Suppressor macrophage treated with lipopolysaccharide for 4 hours (primary cell): ENCODE results near the gene ADK.
"Not testable (repeated sequence)": the region's sequence is repeated elsewhere in the genome, so short reads cannot be mapped to it uniquely, and the experiment has no call there.

ENCODE experiments used
- DNase-seq: peaks from one replicate; pipeline ENCODE4 v3.0.0-alpha.2; 2020

Gene ADK

DNA sequence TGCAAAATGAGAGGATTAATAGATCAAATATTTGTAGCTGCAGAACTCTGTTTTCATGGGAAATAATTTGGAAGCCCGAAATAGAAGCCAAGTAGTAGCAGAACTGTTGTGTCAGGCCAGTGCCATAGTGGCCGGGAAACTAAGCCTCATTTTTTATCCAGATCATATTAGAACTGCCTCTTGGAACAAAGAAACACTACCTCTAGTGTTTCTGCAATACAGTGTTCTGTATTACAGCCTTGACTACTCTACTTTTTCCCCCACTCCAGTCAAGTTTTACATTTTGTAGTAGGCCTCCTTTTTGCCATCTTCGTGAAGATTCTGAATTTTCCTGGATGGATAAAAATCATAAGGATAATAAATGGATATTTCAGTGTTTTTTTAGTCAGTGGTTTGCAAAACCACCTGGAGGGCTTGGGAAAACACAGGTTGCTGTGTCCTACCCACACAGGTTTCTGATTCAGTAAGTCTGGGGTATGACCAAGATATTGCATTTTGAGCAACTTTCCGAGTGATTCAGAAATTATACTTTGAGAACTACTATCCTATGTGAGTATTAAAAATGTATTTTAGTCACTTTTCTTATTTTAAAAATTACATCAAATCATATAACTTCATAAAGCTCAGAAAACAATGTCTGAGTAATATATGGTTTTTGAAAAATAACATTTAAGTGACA is 349.1 kb downstream of the ADK start:
- no peak for DNase-seq

DNA sequence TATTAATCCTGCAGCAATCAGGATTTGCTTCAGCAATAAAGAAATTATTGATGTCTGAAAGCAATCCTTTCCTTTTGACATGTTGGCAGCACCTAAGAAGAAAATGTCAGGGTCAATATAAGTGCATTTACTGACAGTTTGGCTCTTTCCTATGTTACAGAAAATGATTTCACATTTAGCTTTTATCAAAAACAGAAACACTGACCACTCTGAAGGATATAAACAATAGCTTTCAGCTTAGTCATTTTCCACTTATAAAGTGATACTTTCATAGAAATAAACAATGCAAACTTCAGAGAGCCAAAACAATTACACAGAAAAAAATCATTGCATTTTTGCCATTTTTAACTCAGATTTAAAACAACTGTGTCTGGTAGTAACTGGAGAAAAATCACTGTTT is 349.8 kb downstream of the ADK start:
- no peak for DNase-seq

DNA sequence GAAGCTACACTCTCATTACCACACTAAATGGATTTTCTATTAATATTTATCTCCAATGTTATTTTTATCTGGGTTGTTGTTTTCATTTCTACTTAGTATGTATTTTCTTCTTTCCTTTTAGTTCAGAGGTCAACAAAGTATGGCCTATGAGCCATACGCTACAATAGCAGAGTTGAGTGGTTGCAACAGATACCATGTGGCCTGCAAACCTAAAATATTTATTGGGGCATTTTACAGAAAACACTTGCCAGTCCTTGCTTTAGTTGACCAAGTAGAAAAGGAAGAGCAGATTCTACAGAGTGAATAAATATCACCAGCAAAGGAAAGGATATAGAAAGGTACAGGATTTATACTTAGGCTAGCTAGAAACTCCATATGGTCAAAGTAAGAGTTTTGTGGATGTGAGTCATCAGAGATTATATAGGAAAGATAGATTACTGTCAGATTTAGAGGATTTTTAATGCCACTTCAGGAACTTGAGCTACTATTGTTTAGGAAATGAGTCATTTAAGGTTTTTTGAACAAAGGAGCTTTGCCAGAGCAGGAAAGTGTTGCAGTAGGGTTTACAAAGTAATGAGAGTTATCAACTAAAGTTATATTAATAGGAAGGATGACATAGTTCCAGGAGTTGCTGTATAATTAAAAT is 352.1 kb downstream of the ADK start:
- DNase-seq = peak; percentile 31

DNA sequence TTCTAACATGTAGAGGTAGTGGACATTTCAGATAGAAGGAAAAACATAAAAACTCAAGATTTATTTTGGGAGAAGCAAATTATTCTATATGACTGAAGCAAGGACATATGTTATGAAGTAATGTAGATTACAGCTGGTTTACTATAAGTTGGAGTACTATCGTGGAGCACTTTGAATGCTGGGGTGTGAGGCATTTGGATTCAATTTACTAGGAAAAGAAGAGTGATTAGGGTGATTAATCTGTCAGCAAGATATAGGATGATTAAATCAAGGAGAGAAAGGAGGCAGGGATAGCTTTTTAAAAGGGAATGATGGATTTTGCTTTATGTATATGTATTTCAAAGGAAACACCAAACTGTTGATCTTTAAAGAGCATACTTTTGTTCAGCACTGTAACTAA is 356.9 kb downstream of the ADK start:
- DNase-seq = no peak

DNA sequence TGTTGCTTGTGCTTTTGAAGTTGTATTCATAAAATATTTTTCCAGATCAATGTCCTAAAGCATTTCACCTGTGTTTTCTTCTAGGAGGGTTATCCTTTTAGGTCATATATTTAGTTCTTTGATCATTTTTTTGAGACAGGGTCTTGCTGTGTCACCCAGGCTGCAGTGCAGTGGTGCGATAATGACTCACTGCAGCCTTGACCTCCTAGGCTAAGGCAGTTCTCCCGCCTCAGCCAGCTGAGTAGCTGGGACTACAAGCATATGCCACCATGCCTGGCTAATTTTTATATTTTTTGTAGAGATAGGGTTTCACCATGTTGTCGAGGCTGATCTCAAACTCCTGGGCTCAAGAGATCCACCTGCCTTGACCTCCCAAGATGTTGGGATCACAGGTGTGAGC is 359.6 kb downstream of the ADK start:
- DNase-seq = no peak

DNA sequence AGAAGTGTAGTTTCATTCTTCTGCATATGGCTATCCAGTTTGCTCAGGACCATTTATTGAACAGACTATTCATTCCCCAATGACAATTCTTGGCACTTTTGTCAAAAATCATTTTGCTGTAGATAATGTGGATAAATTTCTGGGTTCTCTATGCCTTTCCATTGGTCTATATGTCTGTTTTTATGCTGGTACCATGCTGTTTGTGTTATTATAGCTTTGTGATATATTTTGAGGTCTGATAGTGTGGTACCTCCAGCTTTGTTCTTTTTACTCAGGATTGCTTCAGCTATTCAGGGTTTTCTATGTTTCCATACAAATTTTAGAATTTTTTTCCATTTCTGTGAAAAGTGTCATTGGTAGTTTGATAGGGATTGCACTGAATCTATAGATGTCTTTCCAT is 360.0 kb downstream of the ADK start:
- DNase-seq = no peak

DNA sequence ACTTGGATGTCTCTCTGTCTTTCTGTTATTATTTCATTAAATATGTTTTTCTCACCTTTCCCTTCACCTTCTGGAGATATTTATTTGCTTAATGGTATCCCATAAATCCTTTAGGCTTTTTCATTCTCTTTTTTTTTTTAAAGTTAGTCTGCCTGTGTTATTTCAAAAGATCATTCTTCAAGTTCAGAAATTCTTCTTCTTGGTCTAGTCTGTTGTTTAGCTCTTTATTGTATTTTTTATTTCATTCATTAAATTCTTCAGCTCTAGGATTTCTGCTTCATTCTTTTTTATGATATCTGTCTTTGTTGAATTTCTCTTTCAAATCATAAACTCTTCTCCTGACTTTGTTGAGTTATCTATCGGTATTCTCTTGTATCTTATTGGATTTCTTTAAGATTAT is 363.3 kb downstream of the ADK start:
- no peak for DNase-seq

DNA sequence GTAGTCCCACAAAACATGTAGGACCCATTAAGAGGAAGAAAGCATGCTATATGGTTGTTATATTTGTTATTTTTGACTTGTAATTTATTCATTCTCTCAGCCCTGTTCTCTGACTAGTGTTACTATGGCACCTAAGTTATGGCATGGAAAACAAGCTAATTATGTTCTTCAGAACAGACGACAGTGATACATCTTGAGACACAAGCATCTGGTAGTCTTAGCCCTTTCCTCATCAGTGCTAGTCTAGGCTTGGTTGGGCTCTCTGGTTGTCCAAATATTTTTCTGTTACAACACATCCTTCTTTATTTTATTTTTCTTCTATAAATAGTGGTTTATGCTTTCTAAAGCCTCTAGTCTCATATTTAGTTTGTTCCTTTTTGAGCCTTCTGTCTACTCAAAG is 367.0 kb downstream of the ADK start:
- no peak for DNase-seq

DNA sequence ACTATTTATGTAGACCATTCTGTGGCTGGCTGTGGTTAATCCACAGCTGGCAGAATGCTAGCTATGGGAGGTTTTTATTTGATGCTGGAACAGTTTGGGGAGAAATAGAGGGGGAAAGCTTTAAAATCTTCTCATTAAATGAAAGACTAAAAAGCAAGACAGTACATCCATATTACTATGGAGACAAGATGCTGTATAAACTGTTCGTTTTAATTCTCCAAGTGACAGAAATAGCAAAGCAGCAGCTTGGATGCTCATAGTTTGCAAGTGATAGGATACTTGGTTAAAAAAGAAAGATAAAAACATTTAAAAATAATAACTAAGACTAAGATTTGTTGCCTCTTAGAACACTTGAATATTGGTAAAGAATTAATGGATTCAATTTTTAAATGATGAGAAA is 370.5 kb downstream of the ADK start:
- DNase-seq = no peak

DNA sequence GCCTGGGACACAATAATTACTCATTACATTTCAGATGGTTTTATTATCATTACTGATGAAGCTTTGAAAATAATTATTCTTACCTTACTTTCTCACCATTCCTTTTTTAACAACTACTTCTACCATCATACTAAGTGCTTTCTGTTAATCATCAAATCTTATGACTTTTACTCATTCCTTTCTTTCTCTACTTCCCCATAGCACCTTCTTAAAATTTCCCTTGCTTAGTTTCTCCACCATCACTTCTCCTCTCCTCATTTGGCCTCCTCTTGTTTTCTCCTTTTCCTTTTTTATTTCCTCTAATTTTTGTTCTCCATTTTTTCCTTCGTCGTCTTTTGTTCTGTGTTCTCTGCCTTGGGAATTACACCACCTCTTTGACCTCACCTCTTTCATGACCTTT is 372.2 kb downstream of the ADK start:
- DNase-seq = peak; percentile 59

DNA sequence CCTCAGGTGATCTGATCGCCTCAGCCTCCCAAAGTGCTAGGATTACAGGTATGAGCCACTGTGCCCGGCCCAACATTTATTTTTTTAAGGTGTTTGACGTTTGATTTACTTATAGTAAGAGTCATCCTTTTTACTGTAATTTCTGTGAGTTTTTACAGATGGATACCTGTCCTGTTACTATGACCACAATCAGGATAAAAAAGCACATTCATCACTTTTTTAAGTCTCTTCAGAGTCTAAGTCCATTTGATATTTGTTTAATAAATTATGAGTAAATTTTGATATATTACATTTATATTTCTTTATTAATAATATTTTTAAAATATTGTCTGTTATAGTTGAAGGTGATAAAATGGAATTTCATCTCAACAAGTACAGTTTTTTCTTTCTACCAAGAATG is 374.9 kb downstream of the ADK start:
- no peak for DNase-seq

DNA sequence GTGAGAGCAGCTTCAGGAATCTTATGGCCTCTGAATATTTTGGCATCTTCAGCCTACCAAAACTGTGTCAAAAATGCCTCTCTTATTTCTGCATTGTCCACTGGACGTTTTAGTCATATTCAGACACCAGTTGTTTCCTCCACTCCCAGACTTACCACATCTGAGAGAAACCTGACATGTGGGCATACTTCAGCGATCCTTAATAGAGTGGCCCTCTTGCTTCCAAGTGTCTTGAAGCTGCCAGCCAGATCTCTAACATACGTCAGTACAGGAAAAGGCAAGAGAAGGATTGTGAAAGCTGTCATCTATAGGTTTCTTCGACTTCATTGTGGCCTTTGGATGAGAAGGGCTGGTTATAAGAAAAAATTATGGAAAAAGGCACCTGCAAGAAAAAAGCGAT is 376.6 kb downstream of the ADK start:
- not testable (repeated sequence) for DNase-seq

DNA sequence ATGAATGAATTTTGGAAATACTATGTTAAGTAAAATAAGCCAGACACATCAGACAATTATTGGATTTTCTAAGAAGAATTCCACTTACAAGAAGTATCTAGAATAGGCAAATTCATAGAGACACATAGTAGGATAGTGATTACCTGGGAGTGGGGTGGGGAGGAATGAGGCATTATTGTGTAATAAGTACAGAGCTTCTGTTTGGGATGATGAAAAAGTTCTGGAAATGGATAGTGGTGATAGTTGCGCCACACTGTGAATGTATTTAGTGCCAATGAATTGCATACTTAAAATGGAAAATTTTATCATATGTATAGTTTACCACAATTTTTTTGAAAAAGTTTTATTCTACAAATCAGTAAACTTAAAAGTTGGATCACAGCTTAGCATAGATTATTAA is 378.2 kb downstream of the ADK start:
- peak; percentile 10 for DNase-seq

DNA sequence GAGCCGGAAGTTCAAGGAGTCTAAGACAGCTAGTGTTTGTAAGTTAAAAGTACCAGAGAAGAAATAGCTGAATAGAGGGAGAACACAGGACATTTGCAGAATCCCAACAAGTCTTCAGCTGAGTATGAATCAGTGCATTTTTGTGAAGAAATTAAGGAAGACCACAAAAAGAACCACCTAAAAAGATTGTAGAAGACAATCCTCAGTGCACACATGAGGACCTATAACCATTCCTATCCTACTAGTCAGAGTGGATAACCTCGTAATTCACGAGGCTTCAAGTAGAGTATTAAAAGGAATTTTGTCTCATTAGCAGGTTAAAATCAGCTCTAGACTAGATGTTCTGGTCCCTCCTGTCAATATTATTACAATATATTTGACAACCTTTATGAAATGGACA is 380.0 kb downstream of the ADK start:
- no peak for DNase-seq

DNA sequence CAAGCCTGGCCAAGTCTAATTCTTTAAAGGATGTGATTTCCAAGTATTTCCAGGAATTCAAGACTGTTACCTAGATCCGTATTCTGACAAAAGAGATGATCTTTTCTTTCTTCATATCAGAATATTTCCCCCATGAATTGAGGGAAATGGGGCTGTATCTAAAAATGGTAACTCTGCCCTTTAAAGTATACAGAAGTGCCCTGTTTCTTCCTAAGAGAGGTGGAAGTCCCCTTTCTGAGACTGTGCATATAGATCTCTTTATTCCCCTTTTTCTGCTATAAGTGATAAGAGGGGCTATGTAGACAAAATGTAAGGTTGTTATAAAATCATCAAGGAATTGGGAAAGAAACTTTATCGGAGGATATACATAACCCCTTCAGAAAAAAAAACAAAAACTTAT is 388.3 kb downstream of the ADK start:
- no peak for DNase-seq

DNA sequence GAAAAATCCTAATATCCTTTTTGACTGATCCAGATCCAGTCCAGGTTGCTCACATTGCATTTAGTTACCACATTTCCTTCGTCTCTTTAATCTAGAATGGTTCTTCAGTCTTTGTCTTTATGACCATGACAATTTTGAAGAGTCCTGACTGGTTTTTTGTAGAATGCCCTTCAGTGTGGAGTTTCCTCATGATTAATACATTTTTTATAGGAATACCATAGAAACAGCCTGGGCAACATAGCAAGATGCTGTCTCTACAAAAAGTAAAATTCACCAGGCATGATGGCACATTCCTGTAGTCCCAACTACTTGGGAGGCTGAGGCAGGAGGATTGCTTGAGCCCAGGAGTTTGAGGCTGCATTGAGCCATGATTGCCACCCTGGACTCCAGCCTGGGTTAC is 390.4 kb downstream of the ADK start:
- DNase-seq = no peak

DNA sequence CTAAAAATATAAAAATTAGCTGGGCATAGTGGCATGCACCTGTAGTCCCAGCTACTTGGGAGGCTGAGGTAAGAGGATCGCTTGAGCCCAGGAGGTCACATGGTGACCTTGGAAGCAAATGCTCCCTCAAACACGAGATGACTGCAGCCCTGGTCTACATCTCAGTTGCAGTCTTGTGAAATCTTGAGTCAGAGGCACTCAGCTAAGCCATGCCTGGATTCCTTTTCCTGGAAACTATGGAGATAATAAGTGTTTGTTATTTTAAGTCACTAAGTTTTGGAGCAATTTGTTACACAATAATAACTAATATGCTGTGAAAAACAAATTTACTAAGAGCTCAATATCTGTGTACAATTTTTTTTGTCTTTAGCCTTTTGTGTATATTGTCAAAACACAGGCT is 391.1 kb downstream of the ADK start:
- peak; percentile 68 for DNase-seq

DNA sequence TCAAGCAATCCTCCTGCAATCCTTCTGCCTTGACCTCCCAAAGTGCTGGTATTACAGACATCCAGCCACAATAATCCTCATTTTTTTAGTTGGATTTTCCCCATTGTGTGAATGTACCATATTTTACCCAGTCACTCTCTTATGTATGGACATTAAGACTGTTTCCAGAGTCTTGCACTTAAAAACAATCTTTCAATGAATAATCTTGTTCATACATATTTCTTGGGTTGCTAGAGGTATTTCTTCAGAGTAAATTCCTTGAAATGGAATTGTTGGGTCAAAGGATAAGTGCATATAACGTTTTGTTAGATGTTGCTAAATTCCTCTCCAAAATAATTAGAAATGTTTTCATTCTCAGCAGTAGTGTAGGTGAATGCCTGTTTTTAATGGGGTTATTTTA is 392.3 kb downstream of the ADK start:
- no peak for DNase-seq

DNA sequence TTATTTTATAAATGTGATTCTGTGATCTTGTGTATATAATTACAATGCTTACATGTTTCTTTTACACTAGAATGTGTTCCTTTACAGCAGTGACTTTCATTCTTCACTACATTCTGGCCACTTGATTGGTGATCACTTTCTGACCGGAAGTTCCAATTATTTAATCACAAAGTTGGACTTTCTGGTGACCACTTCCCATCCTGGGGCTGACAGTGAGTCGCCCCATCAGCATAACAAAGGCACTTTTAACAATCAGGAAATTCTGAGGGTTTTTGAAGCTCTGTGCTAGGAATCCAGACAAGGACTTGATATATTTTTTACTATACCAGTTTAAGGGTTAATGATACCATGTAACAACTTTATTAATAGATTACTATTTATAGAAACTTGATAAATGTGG is 393.1 kb downstream of the ADK start:
- DNase-seq = peak; percentile 73

DNA sequence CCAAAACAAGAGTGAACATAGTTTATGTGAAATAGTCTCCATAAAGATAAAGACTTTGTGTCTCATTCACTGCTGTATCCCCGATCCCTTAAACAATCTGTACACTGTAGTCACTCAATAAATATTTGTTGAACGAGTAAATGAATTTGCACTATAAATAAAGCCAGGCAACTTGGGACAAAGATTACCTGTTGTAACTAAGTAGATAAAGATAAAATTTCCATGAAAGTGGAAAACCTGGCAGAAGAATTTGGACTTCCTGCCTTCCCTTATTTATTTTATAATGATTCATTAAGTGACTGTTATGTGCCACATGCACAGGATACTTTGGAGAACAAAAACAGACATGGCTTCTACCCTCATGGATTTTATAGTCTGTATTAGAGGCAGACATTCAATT is 397.7 kb downstream of the ADK start:
- DNase-seq = no peak

DNA sequence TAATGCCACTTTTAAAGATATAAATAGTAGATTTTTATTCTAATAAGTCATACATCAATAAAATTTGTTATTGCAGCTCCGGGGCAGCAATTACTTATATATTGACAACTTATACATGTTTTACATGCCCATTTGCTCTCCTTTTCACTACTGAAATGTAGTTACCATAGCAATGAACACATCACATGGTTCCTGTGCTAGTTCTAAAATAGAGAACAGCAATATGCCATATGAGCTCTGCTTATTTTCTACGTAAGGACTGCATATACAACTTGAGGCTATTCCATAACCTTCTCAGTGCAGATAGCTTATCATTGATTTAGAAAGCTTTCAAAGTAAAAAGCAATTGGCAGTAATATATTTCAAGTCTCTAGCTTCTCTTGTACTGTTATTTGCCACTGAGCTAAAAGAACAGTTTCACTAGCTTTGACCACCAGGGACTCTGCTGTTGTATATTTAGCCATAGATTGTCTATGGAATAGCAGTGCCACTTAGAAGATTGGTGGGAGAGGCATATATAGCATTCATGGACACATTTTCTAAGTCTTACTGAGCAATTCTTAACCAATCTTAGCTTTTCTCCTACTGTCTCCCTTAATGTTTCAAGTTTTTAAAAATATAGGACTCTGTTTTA is 405.2 kb downstream of the ADK start:
- DNase-seq = no peak

DNA sequence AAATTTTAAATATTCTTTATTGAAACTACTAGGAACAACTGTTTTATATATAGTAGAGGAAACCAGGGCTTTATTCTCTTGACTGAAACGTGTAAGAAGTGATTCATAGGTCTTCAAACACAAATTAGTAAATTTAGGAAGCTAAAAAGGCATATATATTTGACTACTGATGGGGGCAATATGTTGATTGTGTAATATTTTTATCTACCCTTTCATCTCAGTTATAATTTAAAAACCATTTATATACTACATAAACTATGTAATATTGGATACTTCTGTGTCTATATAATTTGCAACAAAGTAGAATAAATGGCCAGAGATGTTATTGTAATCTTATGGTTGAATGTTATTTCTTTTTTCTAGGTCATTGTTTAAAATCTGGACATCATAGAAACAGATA is 406.1 kb downstream of the ADK start:
- no peak for DNase-seq

DNA sequence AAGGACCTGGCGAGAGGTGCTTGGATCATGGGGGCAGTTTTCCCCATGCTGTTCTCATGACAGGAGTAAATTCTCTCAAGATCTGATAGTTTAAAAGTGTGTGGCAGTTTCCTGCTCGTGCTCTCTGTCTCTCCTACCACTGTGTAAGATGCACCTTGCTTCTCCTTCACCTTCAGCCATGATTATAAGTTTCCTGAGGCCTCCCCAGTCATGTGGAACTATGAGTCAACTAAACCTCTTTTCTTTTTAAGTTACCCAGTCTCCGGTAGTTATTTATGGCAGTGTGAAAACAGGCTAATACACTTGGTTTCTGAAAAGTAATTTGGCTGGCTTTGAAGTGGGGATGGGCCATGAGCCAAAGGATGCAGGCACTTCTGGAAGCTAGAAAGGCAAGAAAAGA is 407.4 kb downstream of the ADK start:
- DNase-seq = no peak

DNA sequence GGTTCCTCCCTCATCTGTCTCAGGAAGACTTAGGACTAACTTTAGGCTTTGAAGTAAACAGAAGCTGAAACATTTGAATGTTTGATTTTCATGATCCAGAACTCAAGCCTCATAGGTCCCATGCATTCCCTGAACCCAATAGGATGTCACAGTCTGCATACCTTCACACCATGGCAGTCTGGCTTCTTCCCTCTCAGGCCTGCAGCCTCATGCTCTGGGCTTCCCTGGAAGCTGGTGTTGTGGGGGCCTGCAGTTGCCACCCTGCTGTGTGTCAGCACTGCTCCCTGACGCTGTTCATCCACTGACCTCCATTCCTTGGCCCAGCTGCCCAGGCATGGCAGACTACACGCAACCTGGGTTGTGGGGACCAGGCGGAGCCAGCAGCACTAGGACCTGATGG is 407.9 kb downstream of the ADK start:
- DNase-seq = no peak

DNA sequence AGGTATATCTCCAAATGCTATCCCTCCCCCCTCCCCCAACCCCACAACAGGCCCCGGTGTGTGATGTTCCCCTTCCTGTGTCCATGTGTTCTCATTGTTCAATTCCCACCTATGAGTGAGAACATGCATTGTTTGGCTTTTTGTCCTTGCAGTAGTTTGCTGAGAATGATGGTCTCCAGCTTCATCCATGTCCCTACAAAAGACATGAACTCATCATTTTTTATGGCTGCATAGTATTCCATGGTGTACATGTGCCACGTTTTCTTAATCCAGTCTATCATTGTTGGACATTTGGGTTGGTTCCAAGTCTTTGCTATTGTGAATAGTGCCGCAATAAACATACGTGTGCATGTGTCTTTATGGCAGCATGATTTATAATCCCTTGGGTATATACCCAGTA is 417.9 kb downstream of the ADK start:
- DNase-seq = not testable (repeated sequence)
